DLD1 (cell line): ENCODE data around the gene YY1.

Experiments
- in situ Hi-C: cut with HindIII; loops from 2 replicates; pipeline ENCODE4 v1.10.0; 2017; ENCODE audit warnings: low sequenced_read_pairs

The YY1 gene

DNA sequence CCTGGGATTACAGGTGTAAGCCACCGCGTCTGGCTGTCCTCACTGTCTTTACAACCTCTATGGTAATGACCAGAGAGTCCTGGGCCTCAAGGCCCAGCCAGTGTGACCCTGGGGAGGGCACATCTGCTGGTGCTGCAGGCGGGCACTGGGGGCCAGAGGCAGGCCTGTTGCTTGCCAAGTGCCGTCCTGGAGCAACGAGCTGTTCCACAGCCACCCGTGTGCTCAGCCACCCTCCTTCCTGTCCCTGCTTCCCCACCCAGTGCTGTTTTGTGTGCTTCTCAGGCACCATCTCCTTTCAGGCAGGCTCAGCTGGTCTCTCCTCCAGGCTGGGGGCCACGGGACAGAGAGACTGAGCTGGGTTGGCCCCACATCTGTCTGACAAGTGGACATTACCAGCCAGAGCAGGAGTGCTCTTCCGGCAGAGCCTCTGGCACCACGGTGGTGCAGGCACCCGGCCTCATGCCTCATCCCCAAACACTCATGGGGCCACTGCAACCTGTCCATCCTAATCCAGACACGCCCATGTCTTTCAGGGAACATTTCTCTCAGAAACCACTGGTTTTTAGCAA is 93.2 kb downstream of the YY1 start:
- in situ Hi-C loops = no loop called here
